ENCODE measurements around the gene BCKDK. TPM values are rescaled to one million over a fixed set of nuclear protein-coding genes. Genes with fewer than 3 reads are reported as not detected.

Gene BCKDK
- total and polyA plus RNA-seq, 2 of the 13 experiments (the other 11 are each of a cell fraction or from before 2014, with no cell fraction given) = 24.9 to 42.6 TPM

DNA sequence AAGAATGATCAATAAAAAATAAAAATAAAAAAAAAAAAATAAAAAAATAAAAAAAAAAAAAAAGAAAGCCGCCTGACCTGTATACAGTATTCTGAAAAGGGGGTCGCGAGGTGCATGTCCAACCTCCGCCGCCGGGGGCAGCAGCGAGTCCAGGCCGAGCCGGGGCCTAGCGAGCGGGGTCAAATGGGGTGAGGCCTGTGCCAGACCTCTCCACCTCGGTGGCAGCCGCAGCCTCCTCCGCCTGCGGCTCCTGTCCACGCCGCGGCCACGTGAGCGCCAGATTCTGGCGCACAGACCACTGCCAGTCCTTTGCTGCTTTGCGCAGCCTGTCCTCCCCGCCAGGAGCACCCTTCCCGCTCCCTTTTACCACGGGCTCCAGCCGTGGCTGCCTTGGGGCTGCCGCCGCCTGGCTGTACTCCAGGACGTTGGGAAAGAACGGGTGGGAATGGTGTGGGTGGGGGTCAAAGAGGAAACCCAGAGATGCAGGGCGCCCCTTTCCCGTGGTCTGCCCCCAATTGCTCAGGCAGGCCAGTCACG lies 2.4 kb upstream of the BCKDK start (continued):
- TF ChIP-seq, protein P1, sequence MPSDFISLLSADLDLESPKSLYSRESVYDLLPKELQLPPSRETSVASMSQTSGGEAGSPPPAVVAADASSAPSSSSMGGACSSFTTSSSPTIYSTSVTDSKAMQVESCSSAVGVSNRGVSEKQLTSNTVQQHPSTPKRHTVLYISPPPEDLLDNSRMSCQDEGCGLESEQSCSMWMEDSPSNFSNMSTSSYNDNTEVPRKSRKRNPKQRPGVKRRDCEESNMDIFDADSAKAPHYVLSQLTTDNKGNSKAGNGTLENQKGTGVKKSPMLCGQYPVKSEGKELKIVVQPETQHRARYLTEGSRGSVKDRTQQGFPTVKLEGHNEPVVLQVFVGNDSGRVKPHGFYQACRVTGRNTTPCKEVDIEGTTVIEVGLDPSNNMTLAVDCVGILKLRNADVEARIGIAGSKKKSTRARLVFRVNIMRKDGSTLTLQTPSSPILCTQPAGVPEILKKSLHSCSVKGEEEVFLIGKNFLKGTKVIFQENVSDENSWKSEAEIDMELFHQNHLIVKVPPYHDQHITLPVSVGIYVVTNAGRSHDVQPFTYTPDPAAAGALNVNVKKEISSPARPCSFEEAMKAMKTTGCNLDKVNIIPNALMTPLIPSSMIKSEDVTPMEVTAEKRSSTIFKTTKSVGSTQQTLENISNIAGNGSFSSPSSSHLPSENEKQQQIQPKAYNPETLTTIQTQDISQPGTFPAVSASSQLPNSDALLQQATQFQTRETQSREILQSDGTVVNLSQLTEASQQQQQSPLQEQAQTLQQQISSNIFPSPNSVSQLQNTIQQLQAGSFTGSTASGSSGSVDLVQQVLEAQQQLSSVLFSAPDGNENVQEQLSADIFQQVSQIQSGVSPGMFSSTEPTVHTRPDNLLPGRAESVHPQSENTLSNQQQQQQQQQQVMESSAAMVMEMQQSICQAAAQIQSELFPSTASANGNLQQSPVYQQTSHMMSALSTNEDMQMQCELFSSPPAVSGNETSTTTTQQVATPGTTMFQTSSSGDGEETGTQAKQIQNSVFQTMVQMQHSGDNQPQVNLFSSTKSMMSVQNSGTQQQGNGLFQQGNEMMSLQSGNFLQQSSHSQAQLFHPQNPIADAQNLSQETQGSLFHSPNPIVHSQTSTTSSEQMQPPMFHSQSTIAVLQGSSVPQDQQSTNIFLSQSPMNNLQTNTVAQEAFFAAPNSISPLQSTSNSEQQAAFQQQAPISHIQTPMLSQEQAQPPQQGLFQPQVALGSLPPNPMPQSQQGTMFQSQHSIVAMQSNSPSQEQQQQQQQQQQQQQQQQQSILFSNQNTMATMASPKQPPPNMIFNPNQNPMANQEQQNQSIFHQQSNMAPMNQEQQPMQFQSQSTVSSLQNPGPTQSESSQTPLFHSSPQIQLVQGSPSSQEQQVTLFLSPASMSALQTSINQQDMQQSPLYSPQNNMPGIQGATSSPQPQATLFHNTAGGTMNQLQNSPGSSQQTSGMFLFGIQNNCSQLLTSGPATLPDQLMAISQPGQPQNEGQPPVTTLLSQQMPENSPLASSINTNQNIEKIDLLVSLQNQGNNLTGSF (CRISPR knock-in tag; IDR thresholded peaks at IDR 0.05) = peak; percentile 91
- TF ChIP-seq ZNF747 (CRISPR knock-in tag; IDR thresholded peaks at IDR 0.05; ENCODE audit: borderline replicate concordance) (peak; percentile 97), ZNF816 (CRISPR knock-in tag; IDR thresholded peaks at IDR 0.05; ENCODE audit: borderline replicate concordance) (peak; percentile 97), ZHX2 (IDR thresholded peaks at IDR 0.05; ENCODE audit: low read depth) (no peak), ZHX2 (CRISPR knock-in tag; IDR thresholded peaks at IDR 0.05; ENCODE audit: borderline replicate concordance) (peak; percentile 88; the same call in 1 of the 2 replicates), ZNF251 (CRISPR knock-in tag; IDR thresholded peaks at IDR 0.05) (no peak), ZNF124 (CRISPR knock-in tag; IDR thresholded peaks at IDR 0.05) (peak; percentile 79; the same call in 1 of the 2 replicates), XRCC5 (optimal IDR thresholded peaks at IDR 0.05; ENCODE audit: low read length) (peak; percentile 94), SPEN (CRISPR knock-in tag; IDR thresholded peaks at IDR 0.05; ENCODE audit: low read depth) (peak; percentile 96), PHF5A (CRISPR knock-in tag; IDR thresholded peaks at IDR 0.05; ENCODE audit: low read depth, unreplicated experiment) (peak; percentile 94), U2AF2 (IDR thresholded peaks at IDR 0.05; ENCODE audit: low read depth, low read length) (no peak), NCOR1 (IDR thresholded peaks at IDR 0.05; ENCODE audit: borderline replicate concordance, low read length) (peak; percentile 72; the same call in 1 of the 2 replicates), ZNF766 (CRISPR knock-in tag; IDR thresholded peaks at IDR 0.05; ENCODE audit: borderline replicate concordance) (peak; percentile 97), ZFP36L2 (CRISPR knock-in tag; IDR thresholded peaks at IDR 0.05) (peak; percentile 91; the same call in 1 of the 2 replicates), BORCS8-MEF2B (CRISPR knock-in tag; IDR thresholded peaks at IDR 0.05) (peak; percentile 98), ZNF468 (CRISPR knock-in tag; IDR thresholded peaks at IDR 0.05) (peak; percentile 33; the same call in 1 of the 2 replicates), STAG1 (CRISPR knock-in tag; IDR thresholded peaks at IDR 0.05) (peak; percentile 67), BHLHE40 (IDR thresholded peaks at IDR 0.05; ENCODE audit: low read length) (peak; percentile 91), KDM2A (CRISPR knock-in tag; IDR thresholded peaks at IDR 0.05; ENCODE audit: borderline replicate concordance, low read depth) (peak; percentile 98)
- TF ChIP-seq, protein P2, sequence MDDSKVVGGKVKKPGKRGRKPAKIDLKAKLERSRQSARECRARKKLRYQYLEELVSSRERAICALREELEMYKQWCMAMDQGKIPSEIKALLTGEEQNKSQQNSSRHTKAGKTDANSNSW (CRISPR knock-in tag; IDR thresholded peaks at IDR 0.05; ENCODE audit: borderline replicate concordance) = peak; percentile 68; the same call in 1 of the 2 replicates
